Measurements from ENCODE around the gene TCF4.

DNA sequence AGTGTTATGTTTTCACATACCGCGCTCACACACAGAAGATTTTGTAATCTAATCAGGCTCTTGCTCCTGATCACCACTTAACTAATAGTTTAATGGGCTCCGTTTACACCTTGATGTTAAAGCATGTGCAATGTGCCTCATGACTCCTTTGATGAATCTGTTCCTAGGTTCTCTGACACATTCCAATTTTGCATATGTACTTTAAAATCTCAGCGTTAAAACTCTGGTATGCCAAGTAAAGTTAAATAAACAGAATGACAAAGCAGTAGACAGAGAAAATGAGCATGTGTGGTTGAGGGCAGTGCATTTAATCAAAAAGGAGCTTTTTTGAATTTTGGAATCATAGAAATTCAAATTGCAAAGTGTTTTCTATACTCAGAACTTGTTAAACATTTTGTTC lies 96.4 kb downstream of the TCF4 start:
- no peak for TF ChIP-seq CTCF (IDR thresholded peaks at IDR 0.05)
- no peak for TF ChIP-seq POLR2A (IDR thresholded peaks at IDR 0.05)
